IMR-90 (cell line): Measurements from ENCODE around the gene MOV10L1. TPM values are rescaled to one million over a fixed set of nuclear protein-coding genes. Genes with fewer than 3 reads are reported as not detected.

Experiments
- ATAC-seq: fragments of 200-7000 bp; cut with Tn5 transposase; 2 replicates; pipeline ENCODE4 v1.9.1; 2020; ENCODE audit warnings: low read depth, mild to moderate bottlenecking, moderate library complexity
- BruUV-seq: library from RNA; stranded (reverse); fragments of 400-500 nt; replicated peaks from 2 replicates; lab custom pipeline; 2021; lab: Mats Ljungman, UMichigan
- CTCF ChIA-PET: fragments of 300-600 bp; formaldehyde crosslinking; extraction: SDS; loops from one replicate; lab custom pipeline; 2021; ENCODE audit warnings: antibody characterized with exemption; lab: Yijun Ruan, JAX
- POLR2A ChIA-PET: fragments of 300-600 bp; sonication (Branson Sonifier 250); formaldehyde crosslinking; loops from one replicate; lab custom pipeline; 2022; ENCODE audit warnings: antibody characterized with exemption; ENCODE audit not compliant: unreplicated experiment; lab: Charles Lee
- DNase-seq: peaks from one replicate; pipeline ENCODE4 v3.0.0; 2013
- H2AFZ ChIP-seq: replicated peaks from 2 replicates; pipeline ENCODE3; 2013; ENCODE audit warnings: low read length, mild to moderate bottlenecking; ENCODE audit not compliant: poor library complexity
- H2AK5ac ChIP-seq: 2 replicates; pipeline ENCODE4 v1.6.1; 2013; ENCODE audit warnings: low read depth, low read length, inconsistent platforms
- H2AK9ac ChIP-seq: replicated peaks from 2 replicates; pipeline ENCODE3; 2013; ENCODE audit warnings: mild to moderate bottlenecking, low read depth, low read length, moderate library complexity; ENCODE audit not compliant: poor library complexity
- H2BK120ac ChIP-seq: 2 replicates; pipeline ENCODE4 v1.6.1; 2013; ENCODE audit warnings: low read depth, low read length, inconsistent platforms
- H2BK15ac ChIP-seq: 3 replicates; pipeline ENCODE4 v1.6.1; 2013; ENCODE audit warnings: low read depth, low read length, inconsistent platforms
- H2BK20ac ChIP-seq: 2 replicates; pipeline ENCODE4 v1.6.1; 2013; ENCODE audit warnings: low read depth, mild to moderate bottlenecking, inconsistent platforms, low read length, moderate library complexity
- H2BK5ac ChIP-seq: 2 replicates; pipeline ENCODE4 v1.6.1; 2013; ENCODE audit warnings: mild to moderate bottlenecking, low read depth, low read length, inconsistent platforms; ENCODE audit not compliant: poor library complexity, severe bottlenecking
- H3K14ac ChIP-seq: replicated peaks from 2 replicates; pipeline ENCODE4 v1.6.1; 2013; ENCODE audit warnings: low read depth, low read length, inconsistent platforms
- H3K18ac ChIP-seq: 2 replicates; pipeline ENCODE4 v1.6.1; 2013; ENCODE audit warnings: low read depth, low read length, control low read depth
- H3K23ac ChIP-seq: 2 replicates; pipeline ENCODE4 v1.6.1; 2013; ENCODE audit warnings: low read depth, low read length, inconsistent platforms
- H3K27ac ChIP-seq: 2 replicates; pipeline ENCODE4 v1.5.1; 2013; ENCODE audit warnings: mild to moderate bottlenecking, control low read depth, low read length; ENCODE audit not compliant: insufficient read depth
- H3K27me3 ChIP-seq: 2 replicates; pipeline ENCODE4 v1.6.1; 2013; ENCODE audit warnings: low read length; ENCODE audit not compliant: control insufficient read depth, insufficient read depth
- H3K36me3 ChIP-seq: 2 replicates; pipeline ENCODE4 v1.6.1; 2013; ENCODE audit warnings: low read length, mixed read lengths; ENCODE audit not compliant: control insufficient read depth, insufficient read depth
- H3K4ac ChIP-seq: 2 replicates; pipeline ENCODE4 v1.6.1; 2013; ENCODE audit warnings: low read depth, low read length, inconsistent platforms
- H3K4me1 ChIP-seq: 2 replicates; pipeline ENCODE4 v1.6.1; 2013; ENCODE audit warnings: low read length, mixed read lengths; ENCODE audit not compliant: control insufficient read depth, insufficient read depth
- H3K4me2 ChIP-seq: 2 replicates; pipeline ENCODE4 v1.6.1; 2013; ENCODE audit warnings: low read depth, mild to moderate bottlenecking, control low read depth, low read length, moderate library complexity
- H3K4me3 ChIP-seq: 2 replicates; pipeline ENCODE4 v1.5.1; 2013; ENCODE audit warnings: low read depth, mild to moderate bottlenecking, control low read depth, low read length, moderate library complexity; ENCODE audit not compliant: insufficient read depth
- H3K56ac ChIP-seq: 2 replicates; pipeline ENCODE4 v1.6.1; 2013; ENCODE audit warnings: low read length, inconsistent platforms; ENCODE audit not compliant: insufficient read depth; ENCODE audit errors: extremely low read depth
- H3K79me1 ChIP-seq, 2 experiments: 2 replicates each; pipeline ENCODE4 v1.6.1; 2013; ENCODE audit warnings: low read length in 2 of 2, inconsistent platforms in 1 of 2, low read depth in 1 of 2
- H3K9ac ChIP-seq: 2 replicates; pipeline ENCODE4 v1.6.1; 2013; ENCODE audit warnings: low read depth, low read length, control low read depth
- H3K9me1 ChIP-seq: 2 replicates; pipeline ENCODE4 v1.6.1; 2013; ENCODE audit warnings: low read length, inconsistent platforms; ENCODE audit not compliant: insufficient read depth
- H3K9me3 ChIP-seq: 2 replicates; pipeline ENCODE4 v1.6.1; 2013; ENCODE audit warnings: low read length; ENCODE audit not compliant: control insufficient read depth, insufficient read depth
- H4K20me1 ChIP-seq: 2 replicates; pipeline ENCODE4 v1.6.1; 2013; ENCODE audit warnings: low read length, inconsistent platforms; ENCODE audit not compliant: insufficient read depth
- H4K5ac ChIP-seq: 2 replicates; pipeline ENCODE4 v1.6.1; 2013; ENCODE audit warnings: mild to moderate bottlenecking, low read depth, low read length, control low read depth
- H4K8ac ChIP-seq, 2 experiments: 2 replicates each; pipeline ENCODE4 v1.6.1; 2013; ENCODE audit warnings: low read depth in 2 of 2, low read length in 2 of 2, control low read depth in 1 of 2, inconsistent platforms in 1 of 2
- H4K91ac ChIP-seq: 2 replicates; pipeline ENCODE4 v1.6.1; 2013; ENCODE audit warnings: low read depth, low read length, inconsistent platforms; ENCODE audit not compliant: insufficient read depth
- BHLHE40 ChIP-seq: fragments of 150-350 bp; IDR thresholded peaks from 2 replicates; pipeline ENCODE4 v1.6.1; 2016; ENCODE audit warnings: mild to moderate bottlenecking, low read depth, low read length
- CTCF ChIP-seq: conservative IDR thresholded peaks from 2 replicates; pipeline ENCODE4 v1.5.1; 2012; ENCODE audit warnings: mild to moderate bottlenecking, low read depth, low read length, improper control_type of control experiment
- FOS ChIP-seq: fragments of 150-350 bp; IDR thresholded peaks from 2 replicates; pipeline ENCODE4 v1.6.1; 2016; ENCODE audit warnings: low read depth, low read length
- MAFK ChIP-seq: IDR thresholded peaks from 2 replicates; pipeline ENCODE4 v1.6.1; 2012; ENCODE audit warnings: low read depth, low read length, improper control_type of control experiment
- MXI1 ChIP-seq: IDR thresholded peaks from 2 replicates; pipeline ENCODE4 v1.6.1; 2012; ENCODE audit warnings: low read depth, mild to moderate bottlenecking, low read length, moderate library complexity, borderline replicate concordance
- POLR2A ChIP-seq: IDR thresholded peaks from 2 replicates; pipeline ENCODE4 v1.6.1; 2012; ENCODE audit warnings: mild to moderate bottlenecking, low read depth, low read length
- RAD21 ChIP-seq: IDR thresholded peaks from 2 replicates; pipeline ENCODE4 v1.6.1; 2012; ENCODE audit warnings: low read length, improper control_type of control experiment
- RCOR1 ChIP-seq: IDR thresholded peaks from 2 replicates; pipeline ENCODE4 v1.6.1; 2012; ENCODE audit warnings: mild to moderate bottlenecking, low read length, improper control_type of control experiment; ENCODE audit not compliant: insufficient replicate concordance
- RFX5 ChIP-seq: IDR thresholded peaks from 2 replicates; pipeline ENCODE4 v1.8.0; 2012; ENCODE audit warnings: low read depth, mild to moderate bottlenecking, low read length, moderate library complexity
- SMC3 ChIP-seq: fragments of 150-350 bp; IDR thresholded peaks from 2 replicates; pipeline ENCODE4 v1.6.1; 2016; ENCODE audit warnings: low read depth, mild to moderate bottlenecking, antibody characterized with exemption, low read length, moderate library complexity
- USF2 ChIP-seq: fragments of 150-350 bp; IDR thresholded peaks from 2 replicates; pipeline ENCODE4 v1.6.1; 2017; ENCODE audit warnings: mild to moderate bottlenecking, antibody characterized with exemption, low read length, low read depth
- WGBS, 2 experiments: methylation state at CpG; one replicate each; pipeline versions ENCODE4 v1.1.5 to v1.1.7; 2013; ENCODE audit warnings: missing lambda C conversion rate in 2 of 2; ENCODE audit not compliant: insufficient read length in 1 of 2; ENCODE audit errors: extremely low coverage in 2 of 2; 5-methylcytosine and 5-hydroxymethylcytosine counted together
- dilution Hi-C: fragments of 300-500 bp; cut with HindIII; formaldehyde crosslinking; loops from one replicate; pipeline ENCODE4 v1.14.3; 2018; ENCODE audit warnings: low sequenced_read_pairs; ENCODE audit not compliant: unreplicated experiment
- in situ Hi-C: fragments of 300-500 bp; cut with MboI; formaldehyde crosslinking; loops from 3 replicates; pipeline ENCODE4 v1.14.3; 2019; ENCODE audit warnings: low sequenced_read_pairs, inconsistent platforms, mixed read lengths
- intact Hi-C: fragments of 100-400 bp; cut with micrococcal nuclease; formaldehyde crosslinking; loops from 2 replicates; pipeline ENCODE4 v1.10.0; 2022
- polyA plus RNA-seq, 3 experiments: library from polyadenylated mRNA; depleted of rRNA; stranded (reverse); fragments of >200 nt; gene quantifications; 2 replicates each; pipeline ENCODE4 v1.2.3, GENCODE V29; 2012; ENCODE audit warnings: low replicate concordance in 1 of 3
- total RNA-seq: library from RNA; depleted of rRNA; stranded (reverse); fragments of >200 nt; gene quantifications from 2 replicates; pipeline ENCODE4 v1.2.3, GENCODE V29; 2012

The MOV10L1 gene
- total and polyA plus RNA-seq, 2 of the 4 experiments (the other 2 are of a cell fraction) = 0.72 to 1.4 TPM

GRCh38 chr22:50180727-50181521, 91.1 kb downstream of the MOV10L1 start:
- H3K4ac ChIP-seq = no peak overlapping the region
- H4K91ac ChIP-seq = no peak overlapping the region
- no TSS peak for BruUV-seq
- H3K27me3 ChIP-seq = no peaks in the 10 kb centered on the region; the same call in 1 of the 2 replicates
- H2BK120ac ChIP-seq = no peak overlapping the region
- H4K5ac ChIP-seq = no peak overlapping the region
- no peak overlapping the region for H3K9ac ChIP-seq
- no peaks in the 10 kb centered on the region for H4K20me1 ChIP-seq
- H4K8ac ChIP-seq = no peak overlapping the region
- no peak overlapping the region for H2BK20ac ChIP-seq
- no peak overlapping the region for H2BK15ac ChIP-seq
- no peak overlapping the region for H2AK5ac ChIP-seq
- H3K23ac ChIP-seq = no peak overlapping the region
- intact Hi-C loops (no loop called here), dilution Hi-C loops (no loop called here), in situ Hi-C loops (no loop called here)
- ATAC-seq = no peak
- H3K56ac ChIP-seq = no peak overlapping the region
- POLR2A ChIA-PET = interaction anchor here (0.6 kb wide), 1 partner anchor 142 kb away, joined by 6 read pairs; no protein-coding TSS in a partner anchor
- H2AK9ac ChIP-seq = no peak overlapping the region
- no peaks in the 10 kb centered on the region for H3K9me3 ChIP-seq
- no peak overlapping the region for H2BK5ac ChIP-seq
- no peak overlapping the region for H3K4me2 ChIP-seq
- H3K27ac ChIP-seq = no peak overlapping the region
- no peak overlapping the region for H3K14ac ChIP-seq
- DNase-seq = no peak
- no peak overlapping the region for H2AFZ ChIP-seq
- CTCF ChIA-PET = no interaction called here
- H3K18ac ChIP-seq = no peak overlapping the region
- WGBS, 2 experiments = 82% methylated on average over 11 of the region's 27 CpGs; no CpG with 5 or more reads in 1 of the 2 experiments
- TF ChIP-seq RFX5 (no peak), MXI1 (no peak), SMC3 (no peak), POLR2A (no peak), MAFK (no peak), BHLHE40 (no peak), CTCF (no peak), RCOR1 (no peak), USF2 (no peak), FOS (no peak), RAD21 (no peak)
- H3K36me3 ChIP-seq = peaks cover 2% of the 10 kb centered on the region; the same call in 1 of the 2 replicates
- peaks cover 4% of the 10 kb centered on the region for H3K9me1 ChIP-seq
- no peak overlapping the region for H3K4me3 ChIP-seq
- peaks cover 9% of the 10 kb centered on the region for H3K4me1 ChIP-seq
- H3K79me1 ChIP-seq = peaks cover 0 to 4% of the 10 kb centered on the region in 2 experiments; a peak in 1 of 4 replicates
